HL-60/S4 treated with retinoic acid at 250 ng/mL for 4 days and 3 days (cell line): ENCODE data around the gene ATG9A.
"Not testable (repeated sequence)": the region's sequence is repeated elsewhere in the genome, so short reads cannot be mapped to it uniquely, and the experiment has no call there.

Experiments used
- in situ Hi-C: fragments of 300-500 bp; cut with MboI; formaldehyde crosslinking; loops from 2 replicates; pipeline ENCODE4 v1.7.0; 2022; ENCODE audit warnings: low sequenced_read_pairs

The ATG9A gene

GRCh38 chr2:219206328-219207133 lies 22.9 kb downstream of the ATG9A start, which contains the start of gene ZFAND2B:
TSS of gene ZFAND2B (plus strand) at chr2:219206782. CDS start at chr2:219206988, 206 bp downstream.
- in situ Hi-C loops: no loop called here

GRCh38 chr2:219205981-219206327 lies 23.5 kb downstream of the ATG9A start:
- in situ Hi-C loops: no loop called here

DNA sequence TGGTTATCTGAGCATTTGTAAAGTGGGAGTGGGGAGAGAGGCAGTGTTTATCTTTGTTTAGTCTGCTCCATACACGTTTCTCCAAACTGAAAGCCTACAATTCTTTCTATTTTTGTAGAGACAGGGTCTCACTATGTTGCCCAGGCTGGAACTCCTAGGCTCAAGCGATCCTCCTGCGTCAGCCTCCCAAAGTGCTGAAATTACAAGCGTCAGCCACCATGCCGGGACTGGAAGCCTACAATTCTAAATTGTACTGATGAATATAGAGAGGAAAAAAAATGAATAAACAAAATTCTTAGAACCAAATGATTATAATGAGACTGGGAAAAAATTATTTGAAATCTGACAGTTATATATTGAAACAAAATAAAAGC lies 24.3 kb downstream of the ATG9A start:
- in situ Hi-C loops: no loop called here

- in situ Hi-C loops: no loop called here
Observed at GRCh38 chr2:219204425-219205164, 24.8 kb downstream of the ATG9A start.

DNA sequence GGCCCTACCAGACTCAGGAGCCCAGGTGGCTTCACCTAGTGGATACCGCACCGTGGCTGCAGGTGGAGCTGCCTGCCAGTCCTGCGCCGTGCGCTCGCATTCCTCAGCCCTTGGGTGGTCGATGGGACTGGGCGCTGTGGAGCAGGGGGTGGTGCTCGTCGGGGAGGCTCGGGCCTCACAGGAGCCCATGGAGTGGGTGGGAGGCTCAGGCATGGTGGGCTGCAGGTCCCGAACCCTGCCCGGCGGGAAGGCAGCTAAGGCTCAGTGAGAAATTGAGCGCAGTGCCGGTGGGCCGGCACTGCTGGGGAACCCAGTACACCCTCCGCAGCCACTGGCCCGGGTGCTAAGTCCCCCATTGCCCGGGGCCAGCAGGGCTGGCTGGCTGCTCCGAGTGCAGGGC lies 28.1 kb downstream of the ATG9A start:
- in situ Hi-C loops: not testable (repeated sequence)

- in situ Hi-C loops: not testable (repeated sequence)
Observed at GRCh38 chr2:219200502-219201326, 28.7 kb downstream of the ATG9A start.

GRCh38 chr2:219199470-219200211 lies 29.8 kb downstream of the ATG9A start:
- in situ Hi-C loops: no loop called here

DNA sequence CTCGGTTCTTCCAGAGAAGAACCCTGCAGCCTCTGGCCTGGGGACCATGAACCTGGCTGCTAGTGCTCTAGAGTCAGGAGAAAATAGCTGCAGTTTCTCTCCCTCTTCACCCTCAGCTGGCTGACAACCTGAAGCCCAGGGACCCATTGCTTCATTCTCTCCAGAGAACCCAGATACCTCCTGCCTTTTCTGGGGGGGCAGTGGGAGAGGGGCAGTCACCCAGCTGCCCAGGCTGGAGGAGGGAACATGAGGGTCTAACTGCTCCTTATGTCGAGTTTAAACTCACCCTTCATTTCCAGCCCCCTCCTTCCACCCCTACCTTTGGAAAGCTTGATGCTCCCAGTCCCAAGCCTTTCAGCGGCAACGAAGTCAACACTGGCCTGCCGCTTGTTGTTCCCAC lies 30.5 kb downstream of the ATG9A start:
- in situ Hi-C loops: no loop called here

- in situ Hi-C loops: no loop called here
Observed at GRCh38 chr2:219197388-219197787, 32.0 kb downstream of the ATG9A start.

DNA sequence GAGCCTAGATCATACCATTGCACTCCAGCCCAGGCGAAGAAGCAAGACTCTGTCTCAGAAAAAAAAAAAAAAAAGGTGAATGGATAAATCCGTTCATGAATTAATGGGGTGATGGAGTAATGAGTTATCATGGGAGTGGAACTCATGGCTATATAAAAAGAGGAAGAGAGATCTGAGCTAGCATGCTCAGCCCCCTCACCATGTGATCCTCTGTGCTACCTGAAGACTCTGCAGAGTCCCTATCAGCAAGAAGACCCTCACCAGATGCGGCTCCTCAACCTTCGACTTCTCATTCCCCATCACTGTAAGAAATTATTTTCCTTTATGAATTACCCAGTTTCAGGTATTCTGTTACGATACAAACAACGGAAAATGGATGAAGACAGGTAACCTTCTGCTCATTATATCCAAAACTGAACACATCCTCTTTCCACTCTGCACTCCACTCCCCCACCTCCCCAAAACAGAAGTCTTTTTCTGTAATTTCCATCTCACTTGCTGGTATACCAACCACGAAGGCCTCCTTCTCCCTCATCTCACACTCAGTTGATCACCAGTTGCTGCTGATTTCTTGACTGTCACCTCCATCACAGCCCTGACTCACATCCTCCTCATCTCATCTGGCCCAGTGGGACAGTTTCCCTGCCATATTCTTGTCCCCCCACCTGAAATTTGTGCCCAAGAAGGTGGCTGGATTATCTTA lies 42.5 kb downstream of the ATG9A start:
- in situ Hi-C loops: no loop called here

DNA sequence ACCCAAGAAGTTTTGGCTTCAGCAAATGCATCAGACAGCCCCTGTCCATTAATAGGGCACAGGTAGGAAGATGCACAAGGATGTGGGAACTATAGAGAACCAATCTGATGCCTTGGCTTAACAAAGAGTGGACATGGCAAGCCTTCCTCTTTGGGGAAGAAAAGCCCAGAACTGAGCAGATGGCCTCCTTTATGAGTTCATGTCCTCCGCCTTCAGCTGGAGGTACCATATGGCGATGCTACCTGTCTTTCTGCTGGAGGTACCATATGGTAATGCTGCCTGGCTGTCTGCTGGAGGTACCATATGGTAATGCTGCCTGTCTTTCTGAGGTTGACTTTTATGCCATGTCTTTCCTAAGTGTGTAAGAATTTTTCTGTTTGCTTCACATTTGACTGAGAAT lies 45.3 kb downstream of the ATG9A start:
- in situ Hi-C loops: no loop called here

DNA sequence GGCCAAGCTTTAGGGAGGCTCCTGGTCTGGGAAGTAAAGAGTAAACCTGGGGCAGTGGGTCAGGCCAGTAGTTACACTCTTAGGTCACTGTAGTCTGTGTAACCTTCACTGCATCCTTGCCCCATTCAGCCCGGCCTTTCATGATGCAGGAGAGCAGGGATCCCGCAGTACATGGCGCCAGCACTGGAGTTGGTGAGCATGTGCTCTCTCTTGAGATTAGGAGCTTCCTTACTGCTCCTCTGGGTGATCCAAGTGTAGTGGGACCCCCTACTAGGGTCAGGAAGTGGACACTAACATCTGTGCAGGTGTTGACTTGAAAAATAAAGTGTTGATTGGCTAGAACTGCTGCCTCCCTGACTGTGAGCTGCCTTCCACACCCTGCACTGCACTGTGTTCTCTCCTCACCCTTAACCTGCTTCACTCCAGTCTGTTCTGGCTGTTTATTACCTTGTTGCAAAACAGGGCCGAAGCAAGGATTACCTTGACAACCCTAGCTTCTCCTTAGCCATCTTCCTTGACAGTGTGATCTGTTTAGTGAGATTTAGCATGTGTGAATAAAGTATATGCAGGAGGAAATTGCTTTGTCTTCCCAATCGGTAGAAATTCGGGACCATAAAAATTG lies 46.2 kb downstream of the ATG9A start:
- in situ Hi-C loops: no loop called here

- in situ Hi-C loops: no loop called here
Observed at GRCh38 chr2:219182331-219183150, 46.9 kb downstream of the ATG9A start.

DNA sequence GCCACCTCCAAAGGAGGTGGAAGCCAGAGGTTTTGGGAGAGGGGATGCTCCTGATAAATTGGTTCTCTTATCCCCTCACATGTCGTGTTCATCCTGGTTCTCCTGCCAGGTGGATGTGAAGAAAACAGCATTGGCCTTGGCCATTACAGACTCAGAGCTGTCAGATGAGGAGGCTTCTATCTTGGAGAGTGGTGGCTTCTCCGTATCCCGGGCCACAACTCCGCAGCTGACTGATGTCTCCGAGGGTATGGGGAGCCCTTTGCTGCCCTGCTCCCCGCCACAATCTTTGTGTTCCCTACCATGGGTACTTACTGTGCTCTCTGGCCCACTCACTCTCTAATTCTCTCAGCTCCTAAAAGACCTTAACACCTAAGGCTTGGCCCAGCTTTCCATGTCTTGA lies 47.9 kb downstream of the ATG9A start:
- in situ Hi-C loops: no loop called here

GRCh38 chr2:219180961-219181360 lies 48.5 kb downstream of the ATG9A start:
- in situ Hi-C loops: no loop called here

GRCh38 chr2:219179601-219180465 lies 49.6 kb downstream of the ATG9A start:
- in situ Hi-C loops: no loop called here

- in situ Hi-C loops: no loop called here
Observed at GRCh38 chr2:219178377-219179175, 50.9 kb downstream of the ATG9A start.
